ENCODE data around the gene GATAD2B.
"Not testable (repeated sequence)": the region's sequence is repeated elsewhere in the genome, so short reads cannot be mapped to it uniquely, and the experiment has no call there.

Gene GATAD2B

GRCh38 chr1:153842006-153842471, 80.7 kb downstream of the GATAD2B start:
- Histone ChIP-seq H2AK5ac (ENCODE audit: low read length) (no peak overlapping the region), H2BK120ac (ENCODE audit: insufficient read depth, low read length, poor library complexity) (no peak overlapping the region), H3K79me2 (ENCODE audit: control insufficient read depth, insufficient read depth, low read length, poor library complexity) (peaks cover 2% of the 10 kb centered on the region), H3K14ac (ENCODE audit: low read length) (no peak overlapping the region), H2BK5ac (ENCODE audit: low read depth, low read length, poor library complexity) (no peak overlapping the region), H3K4ac (ENCODE audit: low read depth, low read length) (no peak overlapping the region), H3K27ac (ENCODE audit: low read depth, low read length) (no peak overlapping the region), H3K9me3 (ENCODE audit: insufficient read depth, low read depth, low read length) (no peaks in the 10 kb centered on the region), H4K91ac (ENCODE audit: low read depth, low read length) (no peak overlapping the region), H3K23ac (ENCODE audit: low read length) (no peak overlapping the region), H3K4me2 (ENCODE audit: low read length) (no peak overlapping the region), H4K8ac (ENCODE audit: low read depth, low read length) (no peak overlapping the region), H3K9ac (ENCODE audit: low read length) (no peak overlapping the region), H3K18ac (ENCODE audit: low read length) (no peak overlapping the region), H3K4me1 (ENCODE audit: control insufficient read depth in 1 of 2, insufficient read depth in 2 of 2, low read length in 2 of 2) (peaks cover 0 to 2% of the 10 kb centered on the region in 2 experiments), H3K36me3 (ENCODE audit: control insufficient read depth in 1 of 2, insufficient read depth in 2 of 2, low read length in 2 of 2) (no peaks in the 10 kb centered on the region), H2BK12ac (ENCODE audit: low read length) (no peak overlapping the region), H2AFZ (ENCODE audit: insufficient read depth, low read length, poor library complexity) (no peak overlapping the region), H4K12ac (ENCODE audit: low read depth, low read length) (no peak overlapping the region), H3K4me3 (ENCODE audit: low read depth, low read length) (no peak overlapping the region), H3K27me3 (ENCODE audit: insufficient read depth, low read length) (no peaks in the 10 kb centered on the region), H3K79me1 (ENCODE audit: low read length) (no peaks in the 10 kb centered on the region)
- WGBS (ENCODE audit: extremely low coverage, insufficient coverage, insufficient read length): no CpG with 5 or more reads among the region's 3 CpGs
- DNase-seq: peak; percentile 17 to 49

DNA sequence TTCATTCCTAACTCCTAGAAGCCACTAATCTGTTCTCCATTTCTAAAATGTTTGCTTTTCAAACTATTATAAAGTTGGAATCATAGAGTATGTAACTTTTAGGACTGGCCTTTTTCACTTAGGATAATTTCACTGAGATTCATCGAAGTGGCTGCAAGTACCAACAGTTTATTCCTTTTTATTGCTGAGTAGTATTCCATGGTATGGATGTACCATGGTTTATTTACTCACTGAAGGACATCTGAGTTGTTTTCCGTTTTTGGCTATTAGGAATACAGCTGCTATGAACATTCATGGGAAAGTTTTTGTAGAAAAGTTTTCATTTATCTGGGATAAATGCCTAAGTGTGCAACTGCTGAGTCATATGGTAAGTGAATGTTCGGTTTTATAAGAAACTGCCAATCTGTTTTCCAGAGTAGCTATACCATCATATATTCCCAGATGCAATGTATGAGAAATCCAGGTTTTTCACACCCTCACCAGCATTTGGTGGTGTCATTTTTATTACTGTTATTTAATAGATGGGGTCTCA, 81.2 kb downstream of the GATAD2B start:
- H2BK12ac ChIP-seq (ENCODE audit: low read length): no peak overlapping the region
- H3K79me1 ChIP-seq (ENCODE audit: low read length): no peaks in the 10 kb centered on the region
- H4K12ac ChIP-seq (ENCODE audit: low read depth, low read length): no peak overlapping the region
- H4K91ac ChIP-seq (ENCODE audit: low read depth, low read length): no peak overlapping the region
- no CpG with 5 or more reads among the region's 3 CpGs for whole genome bisulfite sequencing (ENCODE audit: extremely low coverage, insufficient coverage, insufficient read length)
- H3K4me3 ChIP-seq (ENCODE audit: low read depth, low read length): no peak overlapping the region
- no peak overlapping the region for H2AFZ ChIP-seq (ENCODE audit: insufficient read depth, low read length, poor library complexity)
- DNase-seq: no peak
- no peaks in the 10 kb centered on the region for H3K9me3 ChIP-seq (ENCODE audit: insufficient read depth, low read depth, low read length)
- peaks cover 0 to 2% of the 10 kb centered on the region in 2 experiments for H3K4me1 ChIP-seq (ENCODE audit: control insufficient read depth in 1 of 2, insufficient read depth in 2 of 2, low read length in 2 of 2)
- no peak overlapping the region for H2BK120ac ChIP-seq (ENCODE audit: insufficient read depth, low read length, poor library complexity)
- H3K18ac ChIP-seq (ENCODE audit: low read length): no peak overlapping the region
- H2BK5ac ChIP-seq (ENCODE audit: low read depth, low read length, poor library complexity): no peak overlapping the region
- no peak overlapping the region for H3K9ac ChIP-seq (ENCODE audit: low read length)
- H3K4me2 ChIP-seq (ENCODE audit: low read length): no peak overlapping the region
- no peaks in the 10 kb centered on the region for H3K36me3 ChIP-seq (ENCODE audit: control insufficient read depth in 1 of 2, insufficient read depth in 2 of 2, low read length in 2 of 2)
- no peak overlapping the region for H4K8ac ChIP-seq (ENCODE audit: low read depth, low read length)
- no peaks in the 10 kb centered on the region for H3K27me3 ChIP-seq (ENCODE audit: insufficient read depth, low read length)
- H3K79me2 ChIP-seq (ENCODE audit: control insufficient read depth, insufficient read depth, low read length, poor library complexity): peaks cover 2% of the 10 kb centered on the region
- no peak overlapping the region for H2AK5ac ChIP-seq (ENCODE audit: low read length)
- H3K14ac ChIP-seq (ENCODE audit: low read length): no peak overlapping the region
- H3K27ac ChIP-seq (ENCODE audit: low read depth, low read length): no peak overlapping the region
- H3K4ac ChIP-seq (ENCODE audit: low read depth, low read length): no peak overlapping the region
- no peak overlapping the region for H3K23ac ChIP-seq (ENCODE audit: low read length)

DNA sequence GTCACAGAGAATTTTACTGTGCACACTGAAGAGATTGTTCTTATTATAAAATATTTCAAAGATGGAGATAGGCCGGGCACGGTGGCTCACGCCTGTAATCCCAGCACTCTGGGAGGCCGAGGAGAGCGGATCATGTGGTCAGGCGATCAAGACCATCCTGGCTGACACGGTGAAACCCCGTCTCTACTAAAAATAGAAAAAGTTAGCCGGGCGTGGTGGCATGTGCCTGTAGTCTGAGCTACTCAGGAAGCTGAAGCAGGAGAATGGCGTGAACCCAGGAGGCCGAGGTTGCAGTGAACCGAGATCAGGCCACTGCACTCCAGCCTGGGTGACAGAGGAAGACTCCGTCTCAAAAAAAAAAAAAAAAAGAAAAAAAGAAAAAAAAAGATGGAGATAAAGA, 82.0 kb downstream of the GATAD2B start:
- not testable (repeated sequence) for DNase-seq; H3K4me1 ChIP-seq (ENCODE audit: control insufficient read depth in 1 of 2, insufficient read depth in 2 of 2, low read length in 2 of 2); H4K12ac ChIP-seq (ENCODE audit: low read depth, low read length); H3K4me2 ChIP-seq (ENCODE audit: low read length); H3K9ac ChIP-seq (ENCODE audit: low read length); H3K4ac ChIP-seq (ENCODE audit: low read depth, low read length); H2AFZ ChIP-seq (ENCODE audit: insufficient read depth, low read length, poor library complexity); H3K27ac ChIP-seq (ENCODE audit: low read depth, low read length); H3K79me1 ChIP-seq (ENCODE audit: low read length); H4K91ac ChIP-seq (ENCODE audit: low read depth, low read length); H3K9me3 ChIP-seq (ENCODE audit: insufficient read depth, low read depth, low read length); H2BK12ac ChIP-seq (ENCODE audit: low read length); H2BK5ac ChIP-seq (ENCODE audit: low read depth, low read length, poor library complexity); H4K8ac ChIP-seq (ENCODE audit: low read depth, low read length); H2AK5ac ChIP-seq (ENCODE audit: low read length); H3K27me3 ChIP-seq (ENCODE audit: insufficient read depth, low read length); H3K23ac ChIP-seq (ENCODE audit: low read length); H3K14ac ChIP-seq (ENCODE audit: low read length); H3K18ac ChIP-seq (ENCODE audit: low read length); H3K79me2 ChIP-seq (ENCODE audit: control insufficient read depth, insufficient read depth, low read length, poor library complexity); H3K4me3 ChIP-seq (ENCODE audit: low read depth, low read length); H2BK120ac ChIP-seq (ENCODE audit: insufficient read depth, low read length, poor library complexity); H3K36me3 ChIP-seq (ENCODE audit: control insufficient read depth in 1 of 2, insufficient read depth in 2 of 2, low read length in 2 of 2)
- WGBS (ENCODE audit: extremely low coverage, insufficient coverage, insufficient read length): no CpG with 5 or more reads among the region's 14 CpGs

DNA sequence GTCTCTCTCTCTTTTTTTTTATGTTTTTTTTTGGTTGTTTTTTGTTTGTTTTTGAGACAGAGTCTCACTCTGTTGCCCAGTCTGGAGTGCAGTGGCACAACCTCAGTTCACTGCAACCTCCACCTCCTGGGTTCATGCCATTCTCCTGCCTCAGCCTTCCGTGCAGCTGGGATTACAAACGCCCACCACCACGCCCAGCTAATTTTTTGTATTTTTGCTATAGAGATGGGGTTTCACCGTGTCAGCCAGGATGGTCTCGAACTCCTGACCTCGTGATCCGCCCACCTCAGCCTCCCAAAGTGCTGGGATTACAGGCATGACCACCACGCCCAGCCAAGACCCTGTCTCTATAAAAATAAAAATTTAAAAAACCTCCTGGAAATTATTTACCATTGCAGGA, 88.8 kb downstream of the GATAD2B start:
- H3K23ac ChIP-seq (ENCODE audit: low read length); H3K27ac ChIP-seq (ENCODE audit: low read depth, low read length); H2BK12ac ChIP-seq (ENCODE audit: low read length); H3K4me3 ChIP-seq (ENCODE audit: low read depth, low read length); H3K79me1 ChIP-seq (ENCODE audit: low read length); H3K79me2 ChIP-seq (ENCODE audit: control insufficient read depth, insufficient read depth, low read length, poor library complexity); H2AFZ ChIP-seq (ENCODE audit: insufficient read depth, low read length, poor library complexity); H2BK5ac ChIP-seq (ENCODE audit: low read depth, low read length, poor library complexity); H3K14ac ChIP-seq (ENCODE audit: low read length); H3K9me3 ChIP-seq (ENCODE audit: insufficient read depth, low read depth, low read length); H4K91ac ChIP-seq (ENCODE audit: low read depth, low read length); H4K12ac ChIP-seq (ENCODE audit: low read depth, low read length); H3K27me3 ChIP-seq (ENCODE audit: insufficient read depth, low read length); H3K18ac ChIP-seq (ENCODE audit: low read length); H3K4me1 ChIP-seq (ENCODE audit: control insufficient read depth in 1 of 2, insufficient read depth in 2 of 2, low read length in 2 of 2); H4K8ac ChIP-seq (ENCODE audit: low read depth, low read length); H3K4ac ChIP-seq (ENCODE audit: low read depth, low read length); H2AK5ac ChIP-seq (ENCODE audit: low read length); H3K9ac ChIP-seq (ENCODE audit: low read length); DNase-seq; H3K4me2 ChIP-seq (ENCODE audit: low read length); H3K36me3 ChIP-seq (ENCODE audit: control insufficient read depth in 1 of 2, insufficient read depth in 2 of 2, low read length in 2 of 2); H2BK120ac ChIP-seq (ENCODE audit: insufficient read depth, low read length, poor library complexity): not testable (repeated sequence)
- WGBS (ENCODE audit: extremely low coverage, insufficient coverage, insufficient read length): no CpG with 5 or more reads among the region's 8 CpGs

All from trophoblast cell (in vitro differentiated cells and primary cell).